H9 (cell line): Measurements from ENCODE around the gene PAX8. TPM values are rescaled to one million over a fixed set of nuclear protein-coding genes. Genes with fewer than 3 reads are reported as not detected.

ENCODE experiments used
- DNase-seq: peaks from one replicate; pipeline ENCODE4 v3.0.0-alpha.2; 2017
- H2AFZ ChIP-seq: one replicate; pipeline ENCODE4 v1.6.1; 2013; ENCODE audit warnings: mild to moderate bottlenecking, low read length, control low read depth, moderate library complexity
- H2AK5ac ChIP-seq: 2 replicates; pipeline ENCODE4 v1.6.1; 2013; ENCODE audit warnings: low read length, control low read depth, mixed read lengths; ENCODE audit not compliant: insufficient read length
- H2BK120ac ChIP-seq: one replicate; pipeline ENCODE4 v1.6.1; 2013; ENCODE audit warnings: low read depth, mild to moderate bottlenecking, low read length, control low read depth, inconsistent platforms; ENCODE audit not compliant: poor library complexity, severe bottlenecking
- H2BK12ac ChIP-seq: 2 replicates; pipeline ENCODE4 v1.6.1; 2013; ENCODE audit warnings: low read length, control low read depth, mixed read lengths, low read depth; ENCODE audit not compliant: insufficient read length
- H2BK15ac ChIP-seq: 2 replicates; pipeline ENCODE4 v1.6.1; 2013; ENCODE audit warnings: low read depth, low read length, control low read depth
- H2BK20ac ChIP-seq: one replicate; pipeline ENCODE4 v1.6.1; 2013; ENCODE audit warnings: low read depth, mild to moderate bottlenecking, low read length, control low read depth, inconsistent platforms; ENCODE audit not compliant: poor library complexity, severe bottlenecking
- H2BK5ac ChIP-seq: 2 replicates; pipeline ENCODE4 v1.6.1; 2013; ENCODE audit warnings: low read length, control low read depth, mixed read lengths; ENCODE audit not compliant: insufficient read length
- H3K14ac ChIP-seq: 2 replicates; pipeline ENCODE4 v1.6.1; 2013; ENCODE audit warnings: low read length, control low read depth; ENCODE audit not compliant: insufficient read depth
- H3K18ac ChIP-seq: 2 replicates; pipeline ENCODE4 v1.6.1; 2013; ENCODE audit warnings: low read depth, mild to moderate bottlenecking, mixed read lengths, low read length, control low read depth; ENCODE audit not compliant: insufficient read length
- H3K23ac ChIP-seq: 2 replicates; pipeline ENCODE4 v1.6.1; 2013; ENCODE audit warnings: low read length, control low read depth, mixed read lengths, low read depth; ENCODE audit not compliant: insufficient read length
- H3K23me2 ChIP-seq: 2 replicates; pipeline ENCODE4 v1.6.1; 2013; ENCODE audit warnings: low read depth, mild to moderate bottlenecking, mixed read lengths, low read length, control low read depth; ENCODE audit not compliant: insufficient read length, poor library complexity, severe bottlenecking
- H3K27ac ChIP-seq: 2 replicates; pipeline ENCODE4 v1.5.1; 2013; ENCODE audit warnings: low read length, control low read depth, mixed read lengths, low read depth; ENCODE audit not compliant: insufficient read length
- H3K27me3 ChIP-seq: 2 replicates; pipeline ENCODE4 v1.6.1; 2013; ENCODE audit warnings: low read length, control low read depth, inconsistent platforms; ENCODE audit not compliant: insufficient read depth
- H3K4ac ChIP-seq: 2 replicates; pipeline ENCODE4 v1.6.1; 2013; ENCODE audit warnings: low read depth, mild to moderate bottlenecking, control low read depth, inconsistent platforms, low read length, moderate library complexity
- H3K4me1 ChIP-seq: 2 replicates; pipeline ENCODE4 v1.6.1; 2013; ENCODE audit warnings: low read length, control low read depth, inconsistent platforms; ENCODE audit not compliant: insufficient read depth
- H3K4me2 ChIP-seq: 2 replicates; pipeline ENCODE4 v1.6.1; 2013; ENCODE audit warnings: low read length, control low read depth, mixed read lengths; ENCODE audit not compliant: insufficient read length, insufficient read depth
- H3K56ac ChIP-seq: 2 replicates; pipeline ENCODE4 v1.6.1; 2013; ENCODE audit warnings: low read depth, mild to moderate bottlenecking, mixed read lengths, low read length, control low read depth; ENCODE audit not compliant: insufficient read length
- H3K79me1 ChIP-seq: 2 replicates; pipeline ENCODE4 v1.6.1; 2013; ENCODE audit warnings: low read depth, mild to moderate bottlenecking, moderate library complexity, low read length, control low read depth, inconsistent platforms; ENCODE audit not compliant: insufficient read depth, poor library complexity, severe bottlenecking
- H3K79me2 ChIP-seq: 2 replicates; pipeline ENCODE4 v1.6.1; 2013; ENCODE audit warnings: low read length, control low read depth, inconsistent platforms; ENCODE audit not compliant: insufficient read depth
- H3K9ac ChIP-seq: 2 replicates; pipeline ENCODE4 v1.6.1; 2013; ENCODE audit warnings: low read length, control low read depth, mixed read lengths; ENCODE audit not compliant: insufficient read length; ENCODE audit errors: extremely low read depth
- H3K9me3 ChIP-seq: one replicate; pipeline ENCODE4 v1.6.1; 2013; ENCODE audit warnings: low read depth, low read length, inconsistent platforms; ENCODE audit not compliant: control insufficient read depth
- H3T11ph ChIP-seq: one replicate; pipeline ENCODE4 v1.6.1; 2013; ENCODE audit warnings: mild to moderate bottlenecking, low read length, control low read depth, inconsistent platforms
- H4K20me1 ChIP-seq: one replicate; pipeline ENCODE4 v1.6.1; 2013; ENCODE audit not compliant: control insufficient read depth, insufficient read length, insufficient read depth
- H4K5ac ChIP-seq: 2 replicates; pipeline ENCODE4 v1.6.1; 2013; ENCODE audit warnings: low read depth, mild to moderate bottlenecking, mixed read lengths, low read length, control low read depth; ENCODE audit not compliant: insufficient read length
- H4K8ac ChIP-seq: replicated peaks from 2 replicates; pipeline ENCODE4 v1.6.1; 2013; ENCODE audit warnings: low read length, control low read depth, mixed read lengths, low read depth; ENCODE audit not compliant: insufficient read length
- H4K91ac ChIP-seq: 2 replicates; pipeline ENCODE4 v1.6.1; 2013; ENCODE audit warnings: low read depth, mild to moderate bottlenecking, moderate library complexity, mixed read lengths, low read length, control low read depth; ENCODE audit not compliant: insufficient read length
- H3K27ac Mint-ChIP-seq, 3 experiments: 2 replicates in 2 of 3; 3 replicates in 1 of 3; pipeline ENCODE4 v1.8.0; 2020 to 2021; ENCODE audit warnings: mixed read lengths in 3 of 3, mild to moderate bottlenecking in 1 of 3, moderate library complexity in 1 of 3
- H3K27me3 Mint-ChIP-seq: 2 replicates; pipeline ENCODE4 v1.8.0; 2021; ENCODE audit warnings: low read depth, mild to moderate bottlenecking, moderate library complexity, mixed read lengths
- H3K36me3 Mint-ChIP-seq, 3 experiments: 2 replicates in 2 of 3; 3 replicates in 1 of 3; pipeline ENCODE4 v1.8.0; 2020 to 2021; ENCODE audit warnings: low read depth in 3 of 3, mixed read lengths in 3 of 3; ENCODE audit not compliant: insufficient read depth in 1 of 3
- H3K4me1 Mint-ChIP-seq, 2 experiments: 2 replicates each; pipeline ENCODE4 v1.8.0; 2020; ENCODE audit warnings: mixed read lengths in 2 of 2
- H3K4me3 Mint-ChIP-seq, 2 experiments: 2 replicates in 1 of 2; 3 replicates in 1 of 2; pipeline ENCODE4 v1.8.0; 2020 to 2021; ENCODE audit warnings: mild to moderate bottlenecking in 2 of 2, mixed read lengths in 2 of 2, moderate library complexity in 1 of 2
- H3K9me3 Mint-ChIP-seq, 2 experiments: 2 replicates in 1 of 2; 3 replicates in 1 of 2; pipeline ENCODE4 v1.8.0; 2020; ENCODE audit warnings: mild to moderate bottlenecking in 2 of 2, mixed read lengths in 2 of 2, moderate library complexity in 1 of 2
- WGBS: extraction: QIAGEN DNeasy Blood & Tissue Kit; methylation state at CpG from one replicate; pipeline ENCODE4 v1.1.7; 2013; ENCODE audit warnings: missing lambda C conversion rate, low lambda C conversion rate, mixed read lengths; ENCODE audit not compliant: insufficient read length; ENCODE audit errors: extremely low coverage; 5-methylcytosine and 5-hydroxymethylcytosine counted together
- total RNA-seq: library from RNA; stranded (reverse); gene quantifications from 2 replicates; pipeline ENCODE4 v1.2.1, GENCODE V29; 2021
- TF ChIP-seq, protein P1 (sequence below): fragments of 200-600 bp; sonication (generic); conservative IDR thresholded peaks from 3 replicates; pipeline ENCODE4 v1.8.0; 2021; ENCODE audit warnings: antibody characterized with exemption, mild to moderate bottlenecking

PAX8 gene
- total RNA-seq, 1 experiment from 2014 or later = not detected

DNA sequence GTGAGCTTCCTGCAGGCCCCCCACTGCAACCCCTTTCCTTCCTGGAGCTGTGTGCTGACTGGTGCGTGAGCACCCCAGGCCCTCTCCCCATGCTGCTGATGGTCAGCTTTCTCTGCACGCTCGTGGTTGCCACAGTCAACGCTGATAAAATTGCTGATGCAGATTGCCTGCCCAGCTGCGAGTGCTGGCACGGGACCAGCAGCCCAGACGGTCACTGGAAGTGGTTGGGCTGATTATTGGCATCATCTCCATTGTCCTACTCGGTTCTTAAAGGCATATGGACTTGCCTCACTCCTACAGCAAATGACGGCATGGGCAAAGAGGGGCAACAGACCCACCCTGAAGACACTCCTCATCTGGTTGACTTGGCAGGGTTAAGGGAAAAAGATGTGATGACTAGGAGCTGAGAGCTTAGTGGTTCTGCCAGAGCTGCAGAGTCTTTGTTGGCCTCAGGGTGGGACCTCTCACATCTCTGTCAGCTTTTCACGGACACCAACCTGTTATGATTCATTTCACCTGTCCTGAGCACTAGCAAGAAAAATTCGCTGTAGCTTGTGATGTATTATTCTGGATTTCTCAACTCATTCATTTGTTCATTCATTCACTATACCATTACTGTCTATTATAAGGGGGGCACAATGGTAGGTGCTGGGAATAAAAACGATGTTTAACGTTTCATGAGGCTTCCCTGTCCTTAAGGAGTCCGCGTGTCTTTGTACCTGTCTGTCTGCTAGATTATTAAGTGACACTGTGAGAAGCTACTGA, 38.4 kb downstream of the PAX8 start:
- H3K23me2 ChIP-seq = no peaks in the 10 kb centered on the region
- no peak for DNase-seq
- H3K4me2 ChIP-seq = no peak overlapping the region
- H3K9me3 ChIP-seq = no peaks in the 10 kb centered on the region
- H2AFZ ChIP-seq = no peak overlapping the region
- H3K9ac ChIP-seq = no peak overlapping the region
- no peak overlapping the region for H2AK5ac ChIP-seq
- Mint-ChIP-seq H3K27ac (peak overlapping the region in 1 of 3 experiments; percentile 24; a peak in 1 of 7 replicates), H3K4me3 (no peak overlapping the region), H3K36me3 (peaks cover 0 to 8% (median 3%) of the 10 kb centered on the region in 3 experiments; a peak in 3 of 7 replicates), H3K9me3 (peaks cover 8 to 11% of the 10 kb centered on the region in 2 experiments; a peak in 3 of 5 replicates), H3K4me1 (peaks cover 5% of the 10 kb centered on the region in 2 experiments), H3K27me3 (peaks cover 5% of the 10 kb centered on the region)
- H3K4ac ChIP-seq = no peak overlapping the region
- H3K27me3 ChIP-seq = no peaks in the 10 kb centered on the region
- no peak overlapping the region for H2BK12ac ChIP-seq
- H4K5ac ChIP-seq = no peak overlapping the region
- no peak overlapping the region for H3K14ac ChIP-seq
- H2BK5ac ChIP-seq = no peak overlapping the region
- TF ChIP-seq, protein P1, sequence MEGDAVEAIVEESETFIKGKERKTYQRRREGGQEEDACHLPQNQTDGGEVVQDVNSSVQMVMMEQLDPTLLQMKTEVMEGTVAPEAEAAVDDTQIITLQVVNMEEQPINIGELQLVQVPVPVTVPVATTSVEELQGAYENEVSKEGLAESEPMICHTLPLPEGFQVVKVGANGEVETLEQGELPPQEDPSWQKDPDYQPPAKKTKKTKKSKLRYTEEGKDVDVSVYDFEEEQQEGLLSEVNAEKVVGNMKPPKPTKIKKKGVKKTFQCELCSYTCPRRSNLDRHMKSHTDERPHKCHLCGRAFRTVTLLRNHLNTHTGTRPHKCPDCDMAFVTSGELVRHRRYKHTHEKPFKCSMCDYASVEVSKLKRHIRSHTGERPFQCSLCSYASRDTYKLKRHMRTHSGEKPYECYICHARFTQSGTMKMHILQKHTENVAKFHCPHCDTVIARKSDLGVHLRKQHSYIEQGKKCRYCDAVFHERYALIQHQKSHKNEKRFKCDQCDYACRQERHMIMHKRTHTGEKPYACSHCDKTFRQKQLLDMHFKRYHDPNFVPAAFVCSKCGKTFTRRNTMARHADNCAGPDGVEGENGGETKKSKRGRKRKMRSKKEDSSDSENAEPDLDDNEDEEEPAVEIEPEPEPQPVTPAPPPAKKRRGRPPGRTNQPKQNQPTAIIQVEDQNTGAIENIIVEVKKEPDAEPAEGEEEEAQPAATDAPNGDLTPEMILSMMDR = no peak
- H2BK20ac ChIP-seq = no peak overlapping the region
- no peak overlapping the region for H3K27ac ChIP-seq
- H3K4me1 ChIP-seq = no peaks in the 10 kb centered on the region; the same call in 1 of the 2 replicates
- H4K20me1 ChIP-seq = no peaks in the 10 kb centered on the region
- H3K79me1 ChIP-seq = no peaks in the 10 kb centered on the region
- no peak overlapping the region for H4K91ac ChIP-seq
- no peak overlapping the region for H3K56ac ChIP-seq
- no peak overlapping the region for H3T11ph ChIP-seq
- no peak overlapping the region for H2BK15ac ChIP-seq
- peak overlapping the region; percentile 4 for H3K18ac ChIP-seq
- no peaks in the 10 kb centered on the region for H3K79me2 ChIP-seq
- H4K8ac ChIP-seq = no peak overlapping the region
- no CpG with 5 or more reads among the region's 15 CpGs for WGBS
- H2BK120ac ChIP-seq = no peak overlapping the region
- H3K23ac ChIP-seq = no peak overlapping the region
